ENCODE results near the gene FAM149B1. TPM values are rescaled to one million over a fixed set of nuclear protein-coding genes. Genes with fewer than 3 reads are reported as not detected.

Gene FAM149B1
- total RNA-seq, 1 donor from 2014 or later, result 19.4 TPM

- H3K9me3 ChIP-seq, result no peaks in the 10 kb centered on the region
- H3K27me3 ChIP-seq, result no peaks in the 10 kb centered on the region
- no peaks in the 10 kb centered on the region for H3K4me1 ChIP-seq
- TF ChIP-seq, protein P1, sequence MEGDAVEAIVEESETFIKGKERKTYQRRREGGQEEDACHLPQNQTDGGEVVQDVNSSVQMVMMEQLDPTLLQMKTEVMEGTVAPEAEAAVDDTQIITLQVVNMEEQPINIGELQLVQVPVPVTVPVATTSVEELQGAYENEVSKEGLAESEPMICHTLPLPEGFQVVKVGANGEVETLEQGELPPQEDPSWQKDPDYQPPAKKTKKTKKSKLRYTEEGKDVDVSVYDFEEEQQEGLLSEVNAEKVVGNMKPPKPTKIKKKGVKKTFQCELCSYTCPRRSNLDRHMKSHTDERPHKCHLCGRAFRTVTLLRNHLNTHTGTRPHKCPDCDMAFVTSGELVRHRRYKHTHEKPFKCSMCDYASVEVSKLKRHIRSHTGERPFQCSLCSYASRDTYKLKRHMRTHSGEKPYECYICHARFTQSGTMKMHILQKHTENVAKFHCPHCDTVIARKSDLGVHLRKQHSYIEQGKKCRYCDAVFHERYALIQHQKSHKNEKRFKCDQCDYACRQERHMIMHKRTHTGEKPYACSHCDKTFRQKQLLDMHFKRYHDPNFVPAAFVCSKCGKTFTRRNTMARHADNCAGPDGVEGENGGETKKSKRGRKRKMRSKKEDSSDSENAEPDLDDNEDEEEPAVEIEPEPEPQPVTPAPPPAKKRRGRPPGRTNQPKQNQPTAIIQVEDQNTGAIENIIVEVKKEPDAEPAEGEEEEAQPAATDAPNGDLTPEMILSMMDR (IDR thresholded peaks at IDR 0.05), result no peak
- peaks cover 1 to 18% of the 10 kb centered on the region in 2 donors for H3K36me3 ChIP-seq
- no peak overlapping the region for H3K27ac ChIP-seq
- intact Hi-C loops (cut with DNase I), result no loop called here
- DNase-seq (ENCODE audit: low spot score in 2 of 2), result no peak
- H3K4me3 ChIP-seq, result no peak overlapping the region
Measured at GRCh38 chr10:73190188-73190587, 22.3 kb downstream of the FAM149B1 start.

GRCh38 chr10:73205081-73205480 is 37.2 kb downstream of the FAM149B1 start:
- H3K4me3 ChIP-seq, result no peak overlapping the region
- no peaks in the 10 kb centered on the region for H3K4me1 ChIP-seq
- intact Hi-C loops (cut with DNase I), result no loop called here
- peaks cover 3 to 34% of the 10 kb centered on the region in 2 donors for H3K36me3 ChIP-seq
- H3K9me3 ChIP-seq, result no peaks in the 10 kb centered on the region
- H3K27me3 ChIP-seq, result no peaks in the 10 kb centered on the region
- no peak for DNase-seq (ENCODE audit: low spot score in 2 of 2)
- no peak overlapping the region for H3K27ac ChIP-seq
- TF ChIP-seq, protein P1 (IDR thresholded peaks at IDR 0.05), result no peak

GRCh38 chr10:73205890-73206289 is 38.0 kb downstream of the FAM149B1 start:
- DNase-seq (ENCODE audit: low spot score in 2 of 2), result no peak
- H3K4me3 ChIP-seq, result no peak overlapping the region
- H3K27ac ChIP-seq, result no peak overlapping the region
- TF ChIP-seq, protein P1 (IDR thresholded peaks at IDR 0.05), result no peak
- H3K36me3 ChIP-seq, result peaks cover 3 to 35% of the 10 kb centered on the region in 2 donors
- no peaks in the 10 kb centered on the region for H3K27me3 ChIP-seq
- H3K9me3 ChIP-seq, result no peaks in the 10 kb centered on the region
- intact Hi-C loops (cut with DNase I), result no loop called here
- no peaks in the 10 kb centered on the region for H3K4me1 ChIP-seq

DNA sequence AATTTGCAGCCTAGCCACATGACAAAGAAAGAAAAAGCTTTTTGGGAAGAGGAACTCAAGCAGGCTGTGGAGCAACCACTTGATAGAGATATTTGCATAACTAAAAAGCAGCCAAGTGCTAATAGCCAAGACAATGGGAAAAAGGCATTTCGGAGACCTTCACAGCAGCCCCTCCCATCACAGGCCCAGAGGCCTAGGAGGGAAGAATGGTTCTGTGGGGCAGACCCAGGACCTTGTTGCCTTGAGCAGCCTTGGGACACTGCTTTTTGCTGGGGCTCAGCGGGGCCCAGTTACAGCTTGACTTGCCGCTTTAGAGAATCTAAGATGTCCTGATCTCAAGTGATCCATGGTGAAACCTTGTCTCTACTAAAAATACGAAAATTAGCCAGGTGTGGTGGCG is 38.5 kb downstream of the FAM149B1 start:
- H3K27me3 ChIP-seq, result no peaks in the 10 kb centered on the region
- TF ChIP-seq, protein P1 (IDR thresholded peaks at IDR 0.05), result no peak
- H3K9me3 ChIP-seq, result no peaks in the 10 kb centered on the region
- DNase-seq (ENCODE audit: low spot score in 2 of 2), result no peak
- H3K4me1 ChIP-seq, result no peaks in the 10 kb centered on the region
- no peak overlapping the region for H3K27ac ChIP-seq
- no peak overlapping the region for H3K4me3 ChIP-seq
- peaks cover 3 to 34% of the 10 kb centered on the region in 2 donors for H3K36me3 ChIP-seq
- intact Hi-C loops (cut with DNase I), result no loop called here

- no peaks in the 10 kb centered on the region for H3K4me1 ChIP-seq
- intact Hi-C loops (cut with DNase I), result no loop called here
- H3K4me3 ChIP-seq, result no peak overlapping the region
- no peak for DNase-seq (ENCODE audit: low spot score in 2 of 2)
- H3K27me3 ChIP-seq, result no peaks in the 10 kb centered on the region
- TF ChIP-seq, protein P1 (IDR thresholded peaks at IDR 0.05), result no peak
- no peak overlapping the region for H3K27ac ChIP-seq
- H3K36me3 ChIP-seq, result peaks cover 3 to 30% of the 10 kb centered on the region in 2 donors
- H3K9me3 ChIP-seq, result no peaks in the 10 kb centered on the region
Measured at GRCh38 chr10:73207883-73208282, 40.0 kb downstream of the FAM149B1 start.

DNA sequence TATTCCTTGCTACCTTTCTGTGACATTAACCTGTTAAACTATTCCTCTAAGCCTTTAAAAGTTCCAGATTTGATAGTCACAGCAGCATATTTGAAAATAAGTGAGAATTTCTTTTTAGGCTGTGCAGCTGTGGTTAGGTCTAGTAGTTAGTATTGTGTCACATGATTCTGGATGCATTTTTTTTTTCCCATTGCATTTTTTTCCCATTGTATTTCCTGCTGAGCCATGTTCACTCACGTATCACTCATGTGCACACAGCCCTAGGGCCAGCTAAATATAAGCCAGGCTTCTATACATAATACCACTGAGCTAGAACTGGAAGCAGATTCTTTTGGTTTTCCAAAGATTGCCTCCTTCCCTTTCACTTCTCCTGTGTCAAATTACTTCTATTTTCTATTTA is 41.8 kb downstream of the FAM149B1 start:
- Histone ChIP-seq H3K36me3 (peaks cover 3 to 27% of the 10 kb centered on the region in 2 donors), H3K4me1 (no peaks in the 10 kb centered on the region), H3K4me3 (no peak overlapping the region), H3K27ac (no peak overlapping the region), H3K9me3 (no peaks in the 10 kb centered on the region), H3K27me3 (no peaks in the 10 kb centered on the region)
- intact Hi-C loops (cut with DNase I), result no loop called here
- DNase-seq (ENCODE audit: low spot score in 2 of 2), result no peak
- TF ChIP-seq, protein P1 (IDR thresholded peaks at IDR 0.05), result no peak

All from ascending aorta (tissue), 2 donors.